ENCODE measurements around the gene KRT33B. TPM values are rescaled to one million over a fixed set of nuclear protein-coding genes. Genes with fewer than 3 reads are reported as not detected.

Gene KRT33B
- total RNA-seq, 2 experiments from 2014 or later, result not detected

GRCh38 chr17:41392278-41392677 is 22.7 kb upstream of the KRT33B start:
- CTCF ChIA-PET (ENCODE audit: unreplicated experiment), result no interaction called here
- no peak for TF ChIP-seq CTCF (conservative IDR thresholded peaks at IDR 0.05; ENCODE audit: low read length)
- TF ChIP-seq EZH2phosphoT487 (IDR thresholded peaks at IDR 0.05; ENCODE audit: borderline replicate concordance, low read depth, low read length), result no peak
- Histone ChIP-seq H3K79me2 (ENCODE audit: insufficient read depth, low read depth, low read length) (no peaks in the 10 kb centered on the region), H3K27ac (ENCODE audit: low read depth, low read length, poor library complexity, severe bottlenecking) (no peak overlapping the region), H3K4me3 (ENCODE audit: low read depth, low read length, poor library complexity, severe bottlenecking) (no peak overlapping the region), H3K36me3 (ENCODE audit: insufficient read depth, low read length) (no peaks in the 10 kb centered on the region), H4K20me1 (ENCODE audit: insufficient read depth, low read length) (no peaks in the 10 kb centered on the region), H3K4me2 (ENCODE audit: low read length) (no peak overlapping the region), H2AFZ (ENCODE audit: low read length) (no peak overlapping the region), H3K9me2 (ENCODE audit: insufficient read depth, low read length) (no peaks in the 10 kb centered on the region), H3K9me3 (ENCODE audit: low read length) (no peaks in the 10 kb centered on the region), H3K4me1 (ENCODE audit: insufficient read depth, low read length, poor library complexity, severe bottlenecking) (no peaks in the 10 kb centered on the region)
- POLR2A ChIA-PET, result interaction anchor here (1.7 kb wide), 1 partner anchor 12 kb away, joined by 3 read pairs; no protein-coding TSS in a partner anchor
- DNase-seq (ENCODE audit: low spot score), result no peak
- BruUV-seq (replicated peaks), result no TSS peak
- intact Hi-C loops (cut with micrococcal nuclease; ENCODE audit: unreplicated experiment), result no loop called here

- no TSS peak for BruUV-seq (replicated peaks)
- Histone ChIP-seq H4K20me1 (ENCODE audit: insufficient read depth, low read length) (no peaks in the 10 kb centered on the region), H3K4me2 (ENCODE audit: low read length) (no peak overlapping the region), H3K9me3 (ENCODE audit: low read length) (peaks cover 3% of the 10 kb centered on the region; the same call in 1 of the 2 replicates), H2AFZ (ENCODE audit: low read length) (no peak overlapping the region), H3K27ac (ENCODE audit: low read depth, low read length, poor library complexity, severe bottlenecking) (no peak overlapping the region), H3K4me1 (ENCODE audit: insufficient read depth, low read length, poor library complexity, severe bottlenecking) (no peaks in the 10 kb centered on the region), H3K36me3 (ENCODE audit: insufficient read depth, low read length) (no peaks in the 10 kb centered on the region), H3K79me2 (ENCODE audit: insufficient read depth, low read depth, low read length) (no peaks in the 10 kb centered on the region), H3K4me3 (ENCODE audit: low read depth, low read length, poor library complexity, severe bottlenecking) (no peak overlapping the region), H3K9me2 (ENCODE audit: insufficient read depth, low read length) (no peaks in the 10 kb centered on the region)
- ChIA-PET POLR2A (no interaction called here), CTCF (ENCODE audit: unreplicated experiment) (no interaction called here)
- DNase-seq (ENCODE audit: low spot score), result no peak
- TF ChIP-seq EZH2phosphoT487 (IDR thresholded peaks at IDR 0.05; ENCODE audit: borderline replicate concordance, low read depth, low read length), result no peak
- TF ChIP-seq CTCF (conservative IDR thresholded peaks at IDR 0.05; ENCODE audit: low read length), result no peak
- intact Hi-C loops (cut with micrococcal nuclease; ENCODE audit: unreplicated experiment), result no loop called here
These were observed 21.9 kb upstream of the KRT33B start for GRCh38 chr17:41391535-41391934.

- H3K4me1 ChIP-seq (ENCODE audit: insufficient read depth, low read length, poor library complexity, severe bottlenecking), result no peaks in the 10 kb centered on the region
- intact Hi-C loops (cut with micrococcal nuclease; ENCODE audit: unreplicated experiment), result no loop called here
- no peaks in the 10 kb centered on the region for H4K20me1 ChIP-seq (ENCODE audit: insufficient read depth, low read length)
- no peaks in the 10 kb centered on the region for H3K79me2 ChIP-seq (ENCODE audit: insufficient read depth, low read depth, low read length)
- POLR2A ChIA-PET, result interaction anchor here (0.6 to 0.9 kb wide), 3 partner anchors 23 to 469 kb away, joined by 3 to 6 read pairs (median 6); no protein-coding TSS in a partner anchor
- no peak overlapping the region for H3K4me2 ChIP-seq (ENCODE audit: low read length)
- TF ChIP-seq CTCF (conservative IDR thresholded peaks at IDR 0.05; ENCODE audit: low read length), result no peak
- no peak for TF ChIP-seq EZH2phosphoT487 (IDR thresholded peaks at IDR 0.05; ENCODE audit: borderline replicate concordance, low read depth, low read length)
- no TSS peak for BruUV-seq (replicated peaks)
- H3K4me3 ChIP-seq (ENCODE audit: low read depth, low read length, poor library complexity, severe bottlenecking), result no peak overlapping the region
- H3K27ac ChIP-seq (ENCODE audit: low read depth, low read length, poor library complexity, severe bottlenecking), result no peak overlapping the region
- CTCF ChIA-PET (ENCODE audit: unreplicated experiment), result no interaction called here
- H3K9me2 ChIP-seq (ENCODE audit: insufficient read depth, low read length), result no peaks in the 10 kb centered on the region
- no peaks in the 10 kb centered on the region for H3K36me3 ChIP-seq (ENCODE audit: insufficient read depth, low read length)
- H3K9me3 ChIP-seq (ENCODE audit: low read length), result peaks cover 9% of the 10 kb centered on the region; the same call in 1 of the 2 replicates
- DNase-seq (ENCODE audit: low spot score), result no peak
- H2AFZ ChIP-seq (ENCODE audit: low read length), result no peak overlapping the region
These were observed 20.9 kb upstream of the KRT33B start for GRCh38 chr17:41390411-41390938.

Measured in OCI-LY7 (cell line).